Kidney capillary endothelial cell (primary cell): ENCODE measurements around the gene DGAT2.

ENCODE experiments used
- DNase-seq: peaks from one replicate; pipeline ENCODE4 v3.0.0-alpha.2; 2018; ENCODE audit warnings: low spot score

DGAT2 gene

DNA sequence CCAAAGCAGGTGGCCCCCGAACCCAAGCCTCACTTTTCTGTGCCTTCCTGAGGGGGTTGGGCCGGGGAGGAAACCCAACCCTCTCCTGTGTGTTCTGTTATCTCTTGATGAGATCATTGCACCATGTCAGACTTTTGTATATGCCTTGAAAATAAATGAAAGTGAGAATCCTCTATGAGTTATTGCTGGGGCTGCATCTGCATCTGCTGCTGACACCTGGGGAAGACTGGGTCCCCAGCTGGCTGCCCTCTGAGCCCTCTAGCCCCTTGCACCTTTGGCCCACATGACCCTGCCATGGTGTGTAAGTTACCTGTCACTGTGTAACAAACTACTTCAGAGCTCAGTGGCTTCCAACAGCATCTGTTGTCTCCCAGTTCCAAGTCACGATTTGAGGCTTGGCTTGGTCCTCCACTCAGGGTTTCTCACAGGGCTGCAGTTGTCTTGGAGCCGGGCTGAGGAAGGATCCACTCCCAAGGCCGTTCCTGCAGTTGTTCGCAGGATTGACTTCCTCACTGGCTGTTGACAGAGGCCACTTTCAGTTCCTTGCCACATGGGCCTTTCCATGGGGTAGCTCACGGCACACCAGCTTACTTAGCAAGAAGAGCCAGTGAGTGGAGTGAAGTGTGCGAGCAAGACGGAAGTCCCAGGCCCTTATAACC, 32.9 kb downstream of the DGAT2 start:
- DNase-seq = no peak

DNA sequence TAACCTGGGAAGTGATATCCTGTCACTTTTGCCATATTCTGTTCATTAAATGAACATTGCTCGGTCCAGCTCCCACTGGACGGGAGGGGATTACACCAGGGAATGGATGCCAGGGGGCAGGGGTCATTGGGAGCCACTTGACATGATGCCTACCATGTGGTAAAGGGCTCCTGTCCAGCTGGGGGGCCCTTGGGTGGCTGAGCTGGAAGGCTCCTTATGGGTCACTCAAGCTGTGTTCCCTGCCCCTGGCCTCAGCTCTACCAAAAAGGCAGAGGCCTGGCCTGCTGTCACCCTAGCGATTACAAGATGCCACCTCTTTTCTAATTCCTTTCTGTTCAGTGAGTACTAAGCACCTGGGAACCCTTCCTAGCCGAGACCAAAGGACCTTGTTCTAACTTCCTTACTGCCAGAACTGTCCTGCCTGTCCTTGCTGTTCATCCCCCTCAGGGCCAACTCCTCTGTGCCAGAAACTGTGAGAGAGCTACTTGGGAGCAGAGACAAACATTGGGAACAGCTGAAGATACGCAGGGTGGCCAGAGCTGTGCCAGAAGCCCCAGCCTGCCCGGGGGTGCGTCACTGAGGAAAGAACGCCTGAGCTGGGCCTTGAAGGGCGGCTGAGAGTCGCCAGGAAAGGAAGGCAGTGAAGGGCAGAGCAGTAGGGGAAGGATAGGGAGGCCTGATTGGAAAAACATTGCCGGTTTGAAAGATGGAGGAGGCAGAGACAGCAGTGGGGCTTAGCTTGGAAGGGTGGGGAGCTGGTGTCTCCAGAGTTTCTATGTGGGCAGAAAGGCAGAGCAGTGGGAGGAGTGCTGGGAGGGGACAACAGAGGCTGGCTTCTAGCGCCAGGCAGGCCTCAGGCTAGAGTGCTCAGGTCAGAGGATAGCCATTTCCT, 33.7 kb downstream of the DGAT2 start:
- DNase-seq = no peak

DNA sequence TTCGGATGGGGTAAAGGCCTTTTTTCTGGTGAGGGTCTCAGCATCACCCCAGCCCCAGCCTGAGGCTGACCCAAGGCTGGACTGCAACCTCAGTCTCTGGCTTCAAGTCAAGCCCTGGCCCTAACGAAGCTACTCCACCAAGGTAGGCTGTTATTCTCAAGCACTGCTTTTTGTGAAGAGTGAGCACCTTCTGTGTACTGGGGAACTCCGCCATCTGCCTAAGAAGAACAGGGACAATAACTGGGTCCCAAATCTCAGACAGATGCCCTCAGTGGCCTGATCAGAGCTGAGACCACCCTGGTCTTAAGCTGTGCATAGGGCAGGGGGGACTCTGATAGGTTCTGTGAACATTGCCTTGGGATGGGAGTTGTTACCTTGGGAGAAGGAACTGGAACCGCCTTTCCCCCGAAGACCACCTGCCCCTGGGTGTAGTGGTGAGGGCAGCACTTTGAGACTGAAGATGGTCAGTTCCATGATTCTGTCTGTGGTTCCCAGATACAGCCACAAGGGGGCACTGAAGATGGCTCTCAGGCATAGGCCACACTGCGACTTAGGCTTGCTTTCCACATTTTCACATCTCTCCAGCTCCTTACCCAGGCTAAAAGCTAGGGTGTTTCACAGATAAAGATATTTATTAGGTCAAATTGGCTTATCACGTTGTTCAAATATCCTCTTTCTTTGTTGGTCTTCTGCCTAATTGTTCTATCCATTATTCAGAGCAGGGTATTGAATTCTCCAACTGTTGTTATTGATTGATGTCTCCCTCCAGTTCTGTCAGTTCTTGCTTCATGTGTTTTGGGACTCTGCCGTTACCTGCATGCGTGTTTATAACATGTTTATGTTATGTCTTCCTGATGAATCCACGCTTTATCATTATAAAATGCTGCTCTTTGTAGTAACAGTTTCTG, 34.6 kb downstream of the DGAT2 start:
- peak; percentile 73 for DNase-seq

DNA sequence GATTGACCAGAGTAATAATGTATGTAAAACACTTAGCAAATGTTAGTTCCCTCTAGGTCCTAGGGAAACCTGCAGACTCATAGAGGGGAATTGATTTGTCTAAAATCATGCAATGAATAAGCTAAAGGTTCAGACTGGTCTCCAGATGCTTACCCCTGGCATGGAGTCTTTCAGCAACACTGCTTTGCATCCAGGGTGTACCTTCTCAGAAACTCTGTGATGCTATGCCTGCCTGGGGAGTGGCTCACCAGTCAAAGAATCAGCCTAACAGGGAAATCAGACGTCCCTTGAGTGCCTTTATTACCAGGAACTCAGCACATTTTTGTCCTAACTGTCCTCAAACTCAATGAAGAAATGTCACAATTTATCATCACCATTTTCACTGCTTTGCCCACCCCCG, 40.5 kb downstream of the DGAT2 start:
- no peak for DNase-seq

DNA sequence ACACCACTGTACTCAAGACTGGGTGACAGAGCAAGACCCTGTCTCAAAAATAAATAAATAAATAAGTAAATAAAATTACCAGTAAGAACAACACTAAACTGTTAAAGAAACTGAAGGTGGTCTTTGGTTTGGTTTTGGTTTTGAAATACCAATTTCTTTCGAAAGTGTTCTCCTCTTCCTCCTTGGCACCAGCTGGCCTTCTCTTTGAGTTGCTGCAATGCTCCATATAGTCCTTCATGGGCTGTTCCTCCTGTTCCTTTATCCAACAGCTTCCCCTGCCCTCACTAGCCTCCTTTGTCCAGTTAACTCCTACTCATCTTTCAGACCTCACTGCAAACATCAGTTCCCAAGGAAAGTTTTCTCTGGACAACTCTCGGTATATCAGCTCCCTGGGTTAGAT, 41.4 kb downstream of the DGAT2 start:
- DNase-seq = no peak

DNA sequence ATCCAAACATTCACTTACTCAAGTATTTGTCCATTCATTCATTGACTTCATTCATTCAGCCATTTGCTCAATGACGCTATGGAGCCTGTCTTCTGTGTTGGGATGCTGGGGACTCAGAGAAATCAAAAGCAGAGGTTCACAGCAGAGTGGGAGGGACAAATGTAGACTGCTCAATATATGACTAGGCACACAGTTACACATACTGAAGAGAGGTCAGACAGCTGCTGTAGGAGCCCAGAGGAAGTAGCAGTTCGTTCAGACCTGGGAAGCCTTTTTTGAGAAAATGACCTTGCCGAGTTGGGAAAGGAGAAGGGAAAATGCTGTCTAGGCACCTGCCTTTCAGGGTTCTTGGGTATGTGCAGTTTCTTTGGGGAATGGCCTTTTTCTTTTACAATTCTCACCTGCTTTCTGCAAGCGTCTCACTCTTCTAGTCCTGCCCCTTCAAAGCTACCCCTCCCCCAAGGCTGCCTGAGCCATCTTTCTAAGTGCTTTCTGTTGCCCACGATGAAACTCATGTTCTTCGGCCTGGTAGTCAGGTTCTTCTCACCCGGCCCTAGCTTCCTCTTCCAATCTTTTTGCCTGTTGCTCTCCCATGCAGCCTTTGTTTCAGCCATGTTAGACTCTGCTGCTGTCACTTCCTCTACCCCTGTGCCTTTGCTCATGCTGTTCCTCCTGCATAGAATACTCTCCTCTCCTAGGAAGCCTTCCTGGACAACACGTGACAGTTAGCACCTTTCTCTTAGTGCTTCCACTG, 42.2 kb downstream of the DGAT2 start:
- DNase-seq = no peak

DNA sequence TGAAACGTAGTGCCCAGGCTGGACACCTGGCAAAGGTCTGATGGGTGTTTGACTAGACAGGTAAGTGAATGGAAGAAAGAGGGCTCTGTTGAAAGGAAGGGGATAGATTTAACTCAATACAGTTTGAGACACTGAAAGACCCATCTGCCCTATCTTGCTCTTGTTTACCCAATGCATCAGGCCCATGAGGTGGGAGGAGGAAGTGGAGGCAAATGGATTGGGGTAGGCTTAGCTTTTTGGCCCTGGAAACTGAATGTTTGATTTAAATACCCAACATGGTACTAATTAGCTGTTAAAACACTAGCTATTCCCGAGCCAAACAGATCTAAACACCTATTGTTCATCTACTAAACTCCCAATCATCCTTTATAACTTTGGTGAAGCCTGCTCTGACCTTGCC, 42.9 kb downstream of the DGAT2 start:
- no peak for DNase-seq

DNA sequence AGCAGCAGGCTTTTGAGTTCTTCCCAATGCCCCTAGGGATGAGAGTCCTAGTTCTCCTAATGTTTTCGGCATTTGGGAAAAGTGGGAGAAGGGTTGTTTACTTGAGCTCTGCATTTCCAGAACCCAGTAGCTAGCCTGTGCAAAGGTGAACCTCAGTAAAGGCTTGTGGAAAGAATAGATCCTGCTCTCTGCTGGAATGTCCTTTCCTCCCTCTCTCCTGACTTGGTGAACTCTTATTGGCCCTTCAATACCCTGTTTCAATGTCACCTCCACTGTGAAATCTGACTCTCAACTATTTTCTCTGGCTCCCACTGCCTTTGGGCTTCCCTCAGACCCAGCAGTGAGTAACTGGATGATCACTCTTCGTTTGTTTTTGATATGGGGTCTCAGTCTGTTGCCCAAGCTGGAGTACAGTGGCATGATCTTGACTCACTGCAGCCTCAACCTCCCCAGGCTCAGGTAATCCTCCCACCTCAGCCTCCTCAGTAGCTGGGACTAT, 44.0 kb downstream of the DGAT2 start:
- DNase-seq = no peak

DNA sequence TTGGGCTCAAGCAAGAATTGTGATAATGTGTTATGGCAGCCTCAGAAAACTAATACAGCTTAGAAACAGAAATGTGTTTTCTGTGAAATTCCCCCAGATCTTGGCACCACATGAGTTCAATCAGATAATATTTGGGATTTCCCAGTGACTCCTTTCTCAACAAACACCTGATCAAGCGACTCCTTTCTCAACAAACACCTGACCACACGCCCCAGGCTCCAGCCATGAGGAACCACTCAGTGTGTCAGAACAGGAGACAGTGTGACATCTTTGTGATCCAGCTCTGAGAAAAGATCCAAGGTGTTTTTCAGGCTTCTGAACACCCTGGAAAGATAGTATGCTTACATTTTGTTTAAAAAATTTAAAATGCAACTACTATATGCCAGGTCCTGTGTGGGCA, 44.5 kb downstream of the DGAT2 start:
- DNase-seq = no peak

DNA sequence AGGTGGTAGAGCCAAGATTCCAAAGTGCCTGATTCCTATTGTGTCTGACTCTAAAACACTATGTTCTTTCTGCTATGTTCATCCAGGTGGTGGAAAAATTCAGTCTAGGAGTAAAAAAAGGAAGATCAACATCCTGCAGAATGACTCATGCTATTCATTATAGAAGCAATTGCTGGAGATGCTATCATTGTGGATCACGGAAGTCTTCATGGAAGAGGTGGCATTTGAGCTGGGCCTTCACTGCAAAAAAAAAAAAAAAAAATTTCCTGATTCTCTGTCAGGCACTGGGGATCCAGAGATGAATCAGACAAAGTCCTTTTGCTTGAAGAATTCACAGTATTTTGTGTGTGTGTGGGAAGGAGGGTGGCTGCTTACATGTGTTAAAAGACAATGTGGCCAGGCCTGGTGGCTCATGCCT, 45.1 kb downstream of the DGAT2 start:
- DNase-seq = peak; percentile 64

DNA sequence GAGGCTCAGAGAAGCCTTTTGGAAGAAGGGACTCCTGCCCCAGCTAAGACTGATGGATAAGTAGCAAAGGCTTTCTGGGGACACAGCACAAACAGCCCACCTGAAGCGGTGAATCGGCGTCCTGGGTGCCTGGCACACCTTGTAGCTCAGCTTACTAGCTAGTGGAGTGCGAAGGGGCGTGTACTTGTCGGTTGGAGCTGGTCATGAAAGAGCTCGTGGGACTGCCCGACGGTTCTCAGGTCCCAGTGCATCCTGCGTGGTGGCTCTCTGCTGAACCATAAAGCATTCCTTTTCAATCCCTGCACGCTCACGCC, 45.7 kb downstream of the DGAT2 start:
- no peak for DNase-seq

DNA sequence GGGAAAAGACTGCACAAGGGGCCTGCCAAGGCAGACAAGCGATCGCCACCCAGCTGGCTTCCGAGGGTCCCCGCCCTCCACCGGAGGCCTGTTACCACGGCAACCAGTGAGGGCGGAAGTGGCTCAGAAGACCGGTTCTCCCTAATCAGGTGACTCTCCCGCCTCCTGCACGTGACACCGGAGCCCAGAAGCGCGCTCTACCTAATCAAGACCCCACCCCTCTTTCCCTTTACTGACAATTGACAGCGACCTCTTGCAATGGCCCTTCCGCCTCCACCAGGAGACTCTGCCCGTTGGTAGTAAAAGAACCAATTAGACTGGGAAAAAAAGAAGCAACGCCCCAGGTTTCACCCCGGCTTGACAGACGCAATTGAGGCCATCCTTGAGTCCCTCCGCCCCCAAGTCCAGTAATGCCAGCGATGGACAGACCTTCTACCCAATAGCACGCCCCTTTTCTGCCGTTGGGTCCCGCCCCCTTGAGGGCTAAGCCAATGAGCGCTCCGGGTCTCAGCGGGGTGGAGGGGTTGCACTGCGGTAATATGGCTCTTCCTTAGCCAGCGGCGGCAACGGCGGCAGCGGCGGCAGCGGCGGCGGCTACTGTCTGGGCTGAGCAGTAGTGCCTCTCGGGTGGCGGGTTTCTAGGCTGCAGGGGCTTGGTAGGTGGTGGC, 46.2 kb downstream of the DGAT2 start, which contains the start of gene UVRAG:
Gene UVRAG (plus strand): TSS at position 534 of the 668 bp plus-strand sequence. CDS start 198 bp downstream, outside the sequence.
- DNase-seq = peak; percentile 99

DNA sequence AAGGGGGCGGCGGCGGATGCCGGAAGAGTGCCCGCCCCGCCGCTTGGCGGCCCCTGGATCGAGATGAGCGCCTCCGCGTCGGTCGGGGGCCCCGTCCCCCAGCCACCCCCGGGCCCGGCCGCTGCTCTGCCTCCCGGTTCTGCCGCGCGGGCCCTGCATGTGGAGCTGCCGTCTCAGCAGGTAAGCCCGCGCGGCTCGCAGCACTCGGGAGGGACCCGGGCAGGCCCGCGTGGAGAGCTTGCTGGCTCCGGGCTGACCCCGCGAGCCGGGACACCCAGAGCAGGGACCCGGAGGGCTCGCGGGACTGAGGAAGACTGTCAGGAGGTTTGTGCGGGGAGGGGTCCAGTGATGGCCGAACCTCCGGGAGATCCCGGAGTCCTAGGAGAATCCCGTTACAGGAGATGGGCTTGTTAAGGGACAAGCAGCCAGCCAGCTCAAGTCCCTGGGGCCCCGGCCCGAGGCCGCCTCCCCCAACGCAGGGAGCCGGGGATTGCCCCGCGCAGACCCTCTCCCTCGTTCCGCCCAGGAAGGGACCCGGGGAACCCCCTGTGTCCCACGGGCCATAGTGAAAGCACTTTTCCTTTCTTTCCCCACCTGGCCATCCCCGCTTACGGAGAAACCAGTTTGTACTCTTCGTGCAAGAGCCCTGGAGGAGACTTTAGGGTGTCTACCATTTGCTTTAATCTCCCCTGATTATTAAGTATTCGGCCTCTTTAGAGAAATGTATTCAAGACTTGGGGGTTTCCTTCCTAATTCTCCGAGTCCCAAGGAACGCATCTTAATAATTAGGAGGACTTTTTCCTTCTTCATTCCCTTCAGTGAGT, 47.0 kb downstream of the DGAT2 start:
- DNase-seq = no peak

DNA sequence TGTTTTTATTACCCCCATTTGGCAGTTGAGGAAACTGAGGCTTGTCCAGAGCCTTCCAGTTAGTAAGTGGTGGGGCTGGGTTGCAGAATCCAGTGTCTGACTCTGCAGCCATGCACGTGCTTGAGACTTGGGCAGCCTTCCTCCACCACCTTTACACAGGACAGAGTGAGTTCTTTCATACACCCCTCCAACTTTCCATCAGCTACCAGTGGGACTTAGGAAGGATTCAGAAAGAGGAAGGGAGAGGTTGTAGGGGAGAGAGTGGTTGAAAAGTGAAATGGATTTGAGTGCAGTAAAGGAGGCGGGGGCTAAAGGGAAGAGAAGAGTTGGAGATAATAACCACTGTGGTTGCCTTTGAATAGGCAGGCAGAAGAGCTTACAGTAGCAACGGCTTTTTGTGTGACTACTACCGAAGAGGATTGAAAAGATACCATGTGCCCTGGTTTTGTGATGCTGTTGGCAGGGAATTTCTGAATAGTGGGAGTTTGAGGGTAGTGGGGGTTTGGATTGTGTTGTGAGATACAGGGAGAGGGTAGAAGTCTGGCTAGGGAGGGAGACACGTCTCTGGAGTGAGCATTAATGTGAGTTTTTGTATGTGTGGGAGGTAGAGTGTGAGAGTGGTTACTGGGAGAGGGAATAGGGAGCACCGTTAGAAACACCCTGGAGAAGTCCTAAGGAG, 48.1 kb downstream of the DGAT2 start:
- no peak for DNase-seq

DNA sequence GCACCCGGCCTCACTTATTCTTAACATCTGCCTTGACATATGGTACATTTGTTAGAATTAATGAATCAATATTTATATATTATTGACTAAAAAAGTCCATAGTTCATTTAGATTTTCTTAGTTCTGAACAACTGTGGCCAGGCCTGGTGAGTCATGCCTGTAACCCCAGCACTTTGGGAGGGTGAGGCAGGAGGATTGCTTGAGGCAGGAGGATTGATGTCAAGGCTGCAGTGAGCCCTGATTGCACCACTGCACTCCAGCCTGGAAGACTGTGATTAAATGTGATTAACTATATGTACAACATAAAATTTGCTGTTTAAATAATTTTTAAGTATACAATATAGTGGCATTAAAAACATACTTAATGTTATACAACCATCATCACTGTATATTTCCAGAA, 52.1 kb downstream of the DGAT2 start:
- DNase-seq = no peak

DNA sequence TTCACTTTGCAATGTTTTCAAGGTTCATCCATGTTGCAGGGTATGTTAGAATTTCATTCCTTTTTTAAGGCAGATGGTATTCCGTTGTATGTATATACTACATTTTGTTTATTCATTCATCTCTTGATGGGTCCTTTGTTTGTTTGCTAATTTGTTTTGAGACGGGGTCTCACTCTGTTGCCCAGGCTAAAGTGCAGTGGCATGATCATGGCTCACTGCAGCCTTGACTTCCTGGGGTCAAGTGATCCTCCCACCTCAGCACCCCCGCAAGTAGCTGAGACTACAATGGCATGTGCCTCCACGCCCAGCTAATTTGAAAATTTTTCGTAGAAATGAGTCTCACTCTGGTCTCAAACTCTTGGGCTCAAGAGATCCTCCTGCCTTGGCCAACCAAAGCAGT, 52.6 kb downstream of the DGAT2 start:
- no peak for DNase-seq

DNA sequence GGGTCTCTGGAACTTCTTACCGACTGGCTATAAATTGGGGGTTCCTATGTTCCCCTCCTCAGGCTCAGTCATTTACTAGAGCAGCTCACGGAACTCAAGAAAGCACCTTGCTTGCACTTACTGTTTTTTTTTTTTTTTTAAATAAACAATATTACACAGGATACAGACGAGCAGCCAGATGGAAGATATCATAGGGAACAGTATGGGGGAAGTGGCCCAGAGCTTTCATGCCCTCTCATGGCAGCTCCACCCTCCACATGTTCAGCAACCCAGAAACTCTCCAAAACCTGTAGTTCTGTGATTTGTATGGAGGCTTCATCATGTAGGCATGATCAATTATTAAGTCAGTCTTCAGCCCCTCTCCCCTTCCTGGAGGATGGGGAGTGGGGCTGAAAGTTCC, 54.0 kb downstream of the DGAT2 start:
- DNase-seq = no peak

DNA sequence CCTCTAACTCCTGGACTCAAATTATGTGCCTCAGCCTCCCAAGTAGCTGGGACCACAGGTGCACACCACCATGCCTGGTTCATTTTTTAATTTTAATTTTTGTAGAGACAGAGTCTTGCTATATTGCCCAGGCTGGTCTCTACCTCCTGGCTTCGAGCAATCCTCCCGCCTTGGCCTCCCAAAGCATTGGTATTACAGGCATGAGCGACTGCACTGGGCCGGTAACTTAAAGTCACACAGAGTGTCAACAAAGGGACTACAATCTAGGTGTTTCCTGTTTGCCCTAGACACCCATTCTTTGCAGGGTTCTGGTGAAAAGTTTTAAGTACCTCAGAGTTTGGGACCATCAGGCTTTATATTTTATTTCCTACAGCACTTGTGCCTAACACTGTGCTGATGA, 54.8 kb downstream of the DGAT2 start:
- DNase-seq = no peak

DNA sequence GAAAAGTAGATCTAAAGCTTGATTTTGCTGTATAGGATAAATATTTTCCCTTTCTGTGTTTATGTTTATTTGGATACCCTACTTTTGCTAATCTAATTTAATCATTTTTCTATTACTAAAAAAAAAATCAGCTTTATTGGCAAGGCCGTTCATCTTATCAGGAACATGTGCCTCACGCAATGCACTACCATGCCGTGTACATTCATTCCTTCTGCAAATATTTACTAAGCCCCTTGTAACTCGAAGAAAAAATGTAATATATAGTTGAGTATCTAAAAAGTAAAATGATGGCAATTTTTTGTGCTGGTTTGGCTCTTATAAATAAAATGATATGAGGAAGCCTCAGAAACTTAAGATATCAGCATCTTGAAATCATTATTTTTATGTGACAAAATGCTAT, 55.4 kb downstream of the DGAT2 start:
- no peak for DNase-seq
